ENCODE results near the gene XYLT1. TPM values are rescaled to one million over a fixed set of nuclear protein-coding genes. Genes with fewer than 3 reads are reported as not detected.

The XYLT1 gene
- polyA plus RNA-seq, 1 of the 3 experiments (the other 2 are of a cell fraction), result 17.6 TPM

GRCh38 chr16:17358846-17359245, 111.9 kb downstream of the XYLT1 start (continued):
- no peak for TF ChIP-seq USF2 (IDR thresholded peaks at IDR 0.05; ENCODE audit: borderline replicate concordance, low read depth, low read length)
- no peak for TF ChIP-seq MEF2A (IDR thresholded peaks at IDR 0.05; ENCODE audit: borderline replicate concordance, low read depth)

GRCh38 chr16:17358355-17358754, 112.4 kb downstream of the XYLT1 start:
- ChIA-PET POLR2A (no interaction called here), CTCF (interaction anchor here (1.0 to 2.1 kb wide), 5 partner anchors 12 to 497 kb away, joined by 3 to 6 read pairs (median 4); no protein-coding TSS in a partner anchor)
- peaks cover 0 to 33% of the 10 kb centered on the region in 2 experiments for H3K36me3 ChIP-seq (replicated peaks in 1 of 2; ENCODE audit: control insufficient read depth in 1 of 2, insufficient read depth in 2 of 2, low read length in 1 of 2)
- whole genome bisulfite sequencing (ENCODE audit: low lambda C conversion rate), result 81% methylated on average over 8 of the region's 8 CpGs
- peaks cover 12% of the 10 kb centered on the region for H3F3A ChIP-seq (replicated peaks; ENCODE audit: insufficient read depth)
- no peak overlapping the region for H3K4me3 ChIP-seq (ENCODE audit: low read depth in 2 of 2, low read length in 1 of 2)
- H3K9me3 ChIP-seq, result no peaks in the 10 kb centered on the region
- H4K20me1 ChIP-seq (ENCODE audit: insufficient read depth), result peaks cover 100% of the 10 kb centered on the region
- H2AFZ ChIP-seq (ENCODE audit: low read depth), result no peak overlapping the region
- H3K9ac ChIP-seq, result no peak overlapping the region
- peaks cover 40 to 55% of the 10 kb centered on the region in 2 experiments for H3K4me1 ChIP-seq (ENCODE audit: control insufficient read depth in 1 of 2, insufficient read depth in 2 of 2, low read depth in 1 of 2, low read length in 1 of 2)
- peak overlapping the region in 1 of 2 experiments; percentile 84; a peak in 2 of 4 replicates for H3K27ac ChIP-seq (ENCODE audit: low read depth in 2 of 2, low read length in 1 of 2)
- no peaks in the 10 kb centered on the region for H3K9me2 ChIP-seq
- no peak for DNase-seq
- TF ChIP-seq FOXJ3 (CRISPR knock-in tag; IDR thresholded peaks at IDR 0.05) (no peak), NFIC (IDR thresholded peaks at IDR 0.05; ENCODE audit: borderline replicate concordance) (no peak), USF2 (IDR thresholded peaks at IDR 0.05; ENCODE audit: borderline replicate concordance, low read depth, low read length) (no peak), ELF1 (IDR thresholded peaks at IDR 0.05) (no peak), PBX3 (IDR thresholded peaks at IDR 0.05) (no peak), ZBTB33 (IDR thresholded peaks at IDR 0.05; ENCODE audit: borderline replicate concordance, low read depth) (no peak), RAD21 (IDR thresholded peaks at IDR 0.05; ENCODE audit: low read length) (no peak), TAF1 (IDR thresholded peaks at IDR 0.05; ENCODE audit: borderline replicate concordance, low read depth, low read length) (no peak), RXRA (IDR thresholded peaks at IDR 0.05; ENCODE audit: borderline replicate concordance, low read depth) (no peak), CTCF (IDR thresholded peaks at IDR 0.05) (no peak), IRF3 (IDR thresholded peaks at IDR 0.05; ENCODE audit: low read depth, low read length) (no peak), FOXM1 (IDR thresholded peaks at IDR 0.05; ENCODE audit: low read depth) (no peak), GABPA (IDR thresholded peaks at IDR 0.05; ENCODE audit: low read depth) (no peak), EP300 (IDR thresholded peaks at IDR 0.05; ENCODE audit: borderline replicate concordance in 1 of 2, low read depth in 1 of 2, low read length in 1 of 2) (no peak), TEAD4 (IDR thresholded peaks at IDR 0.05; ENCODE audit: borderline replicate concordance, insufficient read depth) (no peak), MAX (IDR thresholded peaks at IDR 0.05; ENCODE audit: low read depth) (no peak), SIN3A (IDR thresholded peaks at IDR 0.05; ENCODE audit: borderline replicate concordance, low read depth, low read length) (no peak), RFX5 (IDR thresholded peaks at IDR 0.05; ENCODE audit: low read length) (no peak)
- no peaks in the 10 kb centered on the region for H3K27me3 ChIP-seq (ENCODE audit: insufficient read depth)
- H3K79me2 ChIP-seq (ENCODE audit: insufficient read depth), result peaks cover 100% of the 10 kb centered on the region
- H3K4me2 ChIP-seq, result no peak overlapping the region

Measured in SK-N-SH (cell line).